Endothelial cell of umbilical vein (primary cell): ENCODE results near the gene CREM. TPM values are rescaled to one million over a fixed set of nuclear protein-coding genes. Genes with fewer than 3 reads are reported as not detected.

Experiments
- BruUV-seq: library from RNA; stranded (reverse); fragments of 400-500 nt; replicated peaks from 2 replicates; lab custom pipeline; 2021; lab: Mats Ljungman, UMichigan
- CTCF ChIA-PET: fragments of 300-600, 350-600 bp; sonication (Branson Sonifier 250); formaldehyde crosslinking; loops from one replicate; lab custom pipeline; 2021; ENCODE audit warnings: antibody characterized with exemption, inconsistent platforms; lab: Charles Lee
- POLR2A ChIA-PET: fragments of 300-600, 350-600 bp; sonication (Branson Sonifier 250); formaldehyde crosslinking; loops from one replicate; lab custom pipeline; 2021; ENCODE audit warnings: antibody characterized with exemption, inconsistent platforms; lab: Charles Lee
- DNase-seq: peaks from one replicate; pipeline ENCODE4 v3.0.0-alpha.2; 2011; ENCODE audit warnings: low read depth, low spot score
- FAIRE-seq: peaks from 2 replicates; lab custom pipeline; 2011; peaks lifted over from hg19 to GRCh38; lab: Jason Lieb, UNC
- H2AFZ ChIP-seq: 2 replicates; pipeline ENCODE4 v1.6.0; 2012; ENCODE audit warnings: low read depth, low read length, control low read depth, inconsistent platforms
- H3K27ac ChIP-seq: 2 replicates; pipeline ENCODE4 v1.5.1; 2011; ENCODE audit warnings: low read depth, mild to moderate bottlenecking, control low read depth, low read length, moderate library complexity; ENCODE audit not compliant: insufficient read depth
- H3K27me3 ChIP-seq, 2 experiments: 2 replicates each; pipeline versions ENCODE4 v1.6.0 to v1.6.1; 2011; ENCODE audit warnings: low read length in 2 of 2, mixed read lengths in 1 of 2; ENCODE audit not compliant: control insufficient read depth in 2 of 2, insufficient read depth in 2 of 2
- H3K36me3 ChIP-seq, 2 experiments: 2 replicates in 1 of 2; 3 replicates in 1 of 2; pipeline ENCODE4 v1.5.1; 2011; ENCODE audit warnings: low read length in 2 of 2, mild to moderate bottlenecking in 1 of 2, moderate library complexity in 1 of 2; ENCODE audit not compliant: control insufficient read depth in 2 of 2, insufficient read depth in 2 of 2; ENCODE audit errors: extremely low read depth in 1 of 2
- H3K4me1 ChIP-seq: 3 replicates; pipeline ENCODE4 v1.5.1; 2011; ENCODE audit warnings: mild to moderate bottlenecking, low read length; ENCODE audit not compliant: control insufficient read depth, insufficient read depth; ENCODE audit errors: extremely low read depth
- H3K4me2 ChIP-seq: 2 replicates; pipeline ENCODE4 v1.6.1; 2011; ENCODE audit warnings: low read length, control low read depth, mixed read lengths; ENCODE audit not compliant: insufficient read depth
- H3K4me3 ChIP-seq, 3 experiments: fragments of 200-600 bp in 1 of 3; sonication (generic), shearing (Covaris generic) in 1 of 3; replicated peaks in 1 of 3; 2 replicates each; pipeline ENCODE4 v1.5.1; 2011 to 2016; ENCODE audit warnings: control low read depth in 3 of 3, low read length in 3 of 3, mild to moderate bottlenecking in 2 of 3, inconsistent platforms in 1 of 3, low read depth in 1 of 3, moderate library complexity in 1 of 3; ENCODE audit not compliant: insufficient read depth in 1 of 3
- H3K79me2 ChIP-seq: 2 replicates; pipeline ENCODE4 v1.6.0; 2012; ENCODE audit warnings: low read length, inconsistent platforms; ENCODE audit not compliant: control insufficient read depth, insufficient read depth
- H3K9ac ChIP-seq: replicated peaks from 2 replicates; pipeline ENCODE3; 2011; ENCODE audit warnings: low read length, control low read depth; ENCODE audit not compliant: insufficient read depth; ENCODE audit errors: extremely low read depth
- H3K9me1 ChIP-seq: replicated peaks from 3 replicates; pipeline ENCODE4 v1.6.0; 2011; ENCODE audit warnings: mild to moderate bottlenecking, low read length; ENCODE audit not compliant: control insufficient read depth, insufficient read depth; ENCODE audit errors: extremely low read depth
- H3K9me3 ChIP-seq: replicated peaks from 2 replicates; pipeline ENCODE4 v1.5.1; 2012; ENCODE audit warnings: low read length, inconsistent platforms; ENCODE audit not compliant: control insufficient read depth, insufficient read depth
- H4K20me1 ChIP-seq: replicated peaks from 2 replicates; pipeline ENCODE3; 2011; ENCODE audit warnings: mild to moderate bottlenecking, low read length; ENCODE audit not compliant: control insufficient read depth, insufficient read depth; ENCODE audit errors: extremely low read depth
- CTCF ChIP-seq, 2 donors: IDR thresholded peaks; 1 replicate in 1 of 2; 2 replicates in 1 of 2; pipeline ENCODE4 v1.5.1; 2011; ENCODE audit warnings: low read length in 2 of 2, mild to moderate bottlenecking in 2 of 2, moderate library complexity in 2 of 2, control low read depth in 1 of 2, inconsistent platforms in 1 of 2, low read depth in 1 of 2; ENCODE audit not compliant: insufficient read depth in 1 of 2; ENCODE audit errors: extremely low read depth in 1 of 2
- EZH2 ChIP-seq: IDR thresholded peaks from 2 replicates; pipeline ENCODE4 v1.6.1; 2012; ENCODE audit warnings: borderline replicate concordance, low read depth, mild to moderate bottlenecking, moderate library complexity, low read length, inconsistent platforms; ENCODE audit not compliant: severe bottlenecking
- FOS ChIP-seq: IDR thresholded peaks from 2 replicates; pipeline ENCODE4 v1.6.1; 2011; ENCODE audit warnings: mild to moderate bottlenecking, low read length, moderate library complexity, borderline replicate concordance; ENCODE audit not compliant: insufficient read depth
- GATA2 ChIP-seq: IDR thresholded peaks from 2 replicates; pipeline ENCODE4 v1.7.0; 2011; ENCODE audit warnings: low read depth, mild to moderate bottlenecking, moderate library complexity, mixed read lengths, low read length; ENCODE audit not compliant: insufficient read length, insufficient read depth
- JUN ChIP-seq: IDR thresholded peaks from 2 replicates; pipeline ENCODE4 v1.6.1; 2011; ENCODE audit warnings: borderline replicate concordance, low read depth; ENCODE audit not compliant: insufficient read length, insufficient read depth
- MAX ChIP-seq: IDR thresholded peaks from 2 replicates; pipeline ENCODE4 v1.6.1; 2011; ENCODE audit not compliant: insufficient read depth, insufficient read length
- MYC ChIP-seq: IDR thresholded peaks from one replicate; pipeline ENCODE4 v1.6.1; 2011; ENCODE audit warnings: mild to moderate bottlenecking, low read depth, low read length
- POLR2A ChIP-seq: IDR thresholded peaks from 2 replicates; pipeline ENCODE4 v1.6.1; 2012; ENCODE audit warnings: low read depth, mild to moderate bottlenecking, control low read depth, low read length
- POLR2AphosphoS5 ChIP-seq: IDR thresholded peaks from 2 replicates; pipeline ENCODE4 v1.6.1; 2012; ENCODE audit warnings: low read depth, mild to moderate bottlenecking, control low read depth, low read length, moderate library complexity; ENCODE audit not compliant: insufficient read depth
- dilution Hi-C: fragments of 300-500 bp; cut with MboI; formaldehyde crosslinking; loops from one replicate; pipeline ENCODE4 v1.15.0; 2019; ENCODE audit warnings: low sequenced_read_pairs; ENCODE audit not compliant: extremely low pct_ligation_motif_present
- intact Hi-C: fragments of 100-400 bp; cut with micrococcal nuclease; formaldehyde crosslinking; loops from one replicate; pipeline ENCODE4 v1.10.0; 2022
- polyA plus RNA-seq, 4 experiments: library from polyadenylated mRNA; depleted of rRNA in 3 of 4; stranded (reverse) in 3 of 4; unstranded in 1 of 4; fragments of >200 nt; gene quantifications; 2 replicates each; pipeline versions ENCODE4 v1.2.1 to v1.2.3, GENCODE V29; 2011 to 2012; ENCODE audit warnings: missing spikeins in 1 of 4
- total RNA-seq: library from RNA; stranded (reverse); gene quantifications from 2 replicates; pipeline ENCODE4 v1.2.3, GENCODE V29; 2021

Gene CREM
- total and polyA plus RNA-seq, 2 donors (not counting 3 experiments of a cell fraction or from before 2014, with no cell fraction given): 35.5 to 39.8 TPM

- no peak for TF ChIP-seq GATA2
- no peak for TF ChIP-seq EZH2
- TF ChIP-seq FOS: no peak
- TF ChIP-seq POLR2A: no peak
- TF ChIP-seq MYC: no peak
- intact Hi-C loops: loop anchor here (10.0 kb wide), 1 partner anchor 490 kb away; no protein-coding TSS in a partner anchor
These were observed 67.8 kb downstream of the CREM start for GRCh38 chr10:35194471-35194870.

GRCh38 chr10:35194906-35195305 lies 68.3 kb downstream of the CREM start:
- FAIRE-seq: no peak
- peak overlapping the region; percentile 92 for H3K9ac ChIP-seq

More at GRCh38 chr10:35194471-35194870, 67.8 kb downstream of the CREM start:
- FAIRE-seq: no peak
- H3K79me2 ChIP-seq: peaks cover 2% of the 10 kb centered on the region
- dilution Hi-C loops: no loop called here
- ChIA-PET CTCF (interaction anchor here (1.4 to 3.4 kb wide), 6 partner anchors 10 to 529 kb away, joined by 5 to 141 read pairs (median 46); partner anchors contain the start of gene CREM), POLR2A (interaction anchor here (2.1 kb wide), 1 partner anchor 67 kb away, joined by 32 read pairs; the partner anchor contains the start of gene CREM)
- DNase-seq: no peak
- H4K20me1 ChIP-seq: no peaks in the 10 kb centered on the region
- no peak overlapping the region for H2AFZ ChIP-seq
- peaks cover 20% of the 10 kb centered on the region for H3K4me1 ChIP-seq
- no peak overlapping the region for H3K4me3 ChIP-seq
- peak overlapping the region; percentile 98 for H3K27ac ChIP-seq
- BruUV-seq: no TSS peak
- no peaks in the 10 kb centered on the region for H3K27me3 ChIP-seq
- H3K9ac ChIP-seq: no peak overlapping the region
- no peaks in the 10 kb centered on the region for H3K9me1 ChIP-seq
- H3K36me3 ChIP-seq: no peaks in the 10 kb centered on the region
- H3K4me2 ChIP-seq: no peak overlapping the region
- H3K9me3 ChIP-seq: no peaks in the 10 kb centered on the region

More at GRCh38 chr10:35194906-35195305, 68.3 kb downstream of the CREM start:
- POLR2A ChIA-PET: interaction anchor here (1.5 to 2.1 kb wide), 2 partner anchors 22 to 68 kb away, joined by 11 to 32 read pairs; partner anchors contain the start of gene CREM
- H3K4me3 ChIP-seq: peak overlapping the region in 1 of 3 experiments; percentile 89
- peaks cover 2% of the 10 kb centered on the region for H3K79me2 ChIP-seq
- intact Hi-C loops (loop anchor here (1.0 to 10.0 kb wide), 3 partner anchors 23 to 490 kb away; no protein-coding TSS in a partner anchor), dilution Hi-C loops (no loop called here)
- peak; percentile 71 for DNase-seq
- no peaks in the 10 kb centered on the region for H3K9me3 ChIP-seq
- peak overlapping the region; percentile 61 for H2AFZ ChIP-seq
- no peaks in the 10 kb centered on the region for H3K9me1 ChIP-seq
- TF ChIP-seq POLR2AphosphoS5: no peak
- TF ChIP-seq MAX: no peak
- no peak for TF ChIP-seq CTCF (IDR thresholded peaks at IDR 0.05; ENCODE audit: extremely low read depth in 1 of 2, insufficient read depth in 1 of 2, low read depth in 1 of 2, low read length in 2 of 2)
- no peak for TF ChIP-seq MYC
- no peak for TF ChIP-seq FOS
- TF ChIP-seq JUN: peak; percentile 36
- TF ChIP-seq EZH2: no peak
- no peak for TF ChIP-seq GATA2
- H3K4me2 ChIP-seq: peak overlapping the region; percentile 97
- no peaks in the 10 kb centered on the region for H4K20me1 ChIP-seq
- no peaks in the 10 kb centered on the region for H3K27me3 ChIP-seq
- CTCF ChIA-PET: interaction anchor here (1.3 to 3.4 kb wide), 15 partner anchors 7 to 529 kb away, joined by 4 to 141 read pairs (median 17); partner anchors contain the start of gene CREM
- H3K4me1 ChIP-seq: peaks cover 20% of the 10 kb centered on the region
- BruUV-seq: TSS peak; percentile 57
- H3K27ac ChIP-seq: peak overlapping the region; percentile 98
- no peaks in the 10 kb centered on the region for H3K36me3 ChIP-seq
